Spinal cord (tissue), 10 donors: ENCODE data around the gene C8G. TPM values are rescaled to one million over a fixed set of nuclear protein-coding genes. Genes with fewer than 3 reads are reported as not detected.

ENCODE experiments used
- DNase-seq, 6 donors: peaks; one replicate each; pipeline versions ENCODE4 v3.0.0 to v3.0.0-alpha.2; 2013 to 2015; ENCODE audit warnings: low spot score in 6 of 6, low read depth in 4 of 6
- H3K27ac ChIP-seq: one replicate; pipeline ENCODE4 v1.5.1; 2013; ENCODE audit warnings: low read depth, low read length, control low read depth
- H3K27me3 ChIP-seq: one replicate; pipeline ENCODE4 v1.6.1; 2013; ENCODE audit warnings: low read length; ENCODE audit not compliant: control insufficient read depth, insufficient read depth
- H3K36me3 ChIP-seq: one replicate; pipeline ENCODE4 v1.6.1; 2013; ENCODE audit warnings: low read length; ENCODE audit not compliant: control insufficient read depth, insufficient read depth
- H3K4me1 ChIP-seq: one replicate; pipeline ENCODE4 v1.6.1; 2013; ENCODE audit warnings: low read length; ENCODE audit not compliant: control insufficient read depth, insufficient read depth
- H3K4me3 ChIP-seq: one replicate; pipeline ENCODE4 v1.5.1; 2013; ENCODE audit warnings: low read depth, low read length, control low read depth
- H3K9me3 ChIP-seq: one replicate; pipeline ENCODE4 v1.6.1; 2013; ENCODE audit warnings: low read length; ENCODE audit not compliant: control insufficient read depth, insufficient read depth
- WGBS: methylation state at CpG from one replicate; pipeline ENCODE4 v1.1.5; 2013; ENCODE audit warnings: missing lambda C conversion rate; ENCODE audit not compliant: insufficient coverage; 5-methylcytosine and 5-hydroxymethylcytosine counted together
- polyA plus RNA-seq, 2 donors: library from polyadenylated mRNA; unstranded; fragments of 120-200 nt; gene quantifications; one replicate each; pipeline ENCODE4 v1.2.1, GENCODE V29; 2013; ENCODE audit not compliant: insufficient read length in 2 of 2
- total RNA-seq, 2 donors: library from RNA; depleted of rRNA in 1 of 2; stranded (reverse); fragments of 120-200 nt in 1 of 2; fragments of >200 nt in 1 of 2; gene quantifications; one replicate each; pipeline versions ENCODE4 v1.2.3 to v1.2.4, GENCODE V29; 2013 to 2014
- donor health status: healthy.

Gene C8G
- total and polyA plus RNA-seq, 4 donors, result 1.3 to 1.7 (median 1.6) TPM; not detected in 1

- Histone ChIP-seq H3K9me3 (no peaks in the 10 kb centered on the region), H3K4me1 (peaks cover 17% of the 10 kb centered on the region), H3K4me3 (no peak overlapping the region), H3K27me3 (no peaks in the 10 kb centered on the region), H3K27ac (no peak overlapping the region), H3K36me3 (peaks cover 63% of the 10 kb centered on the region)
- 79% methylated on average over 16 of the region's 16 CpGs for WGBS
- DNase-seq, result no peak
Measured at GRCh38 chr9:136939996-136940525, 5.0 kb upstream of the C8G start.

DNA sequence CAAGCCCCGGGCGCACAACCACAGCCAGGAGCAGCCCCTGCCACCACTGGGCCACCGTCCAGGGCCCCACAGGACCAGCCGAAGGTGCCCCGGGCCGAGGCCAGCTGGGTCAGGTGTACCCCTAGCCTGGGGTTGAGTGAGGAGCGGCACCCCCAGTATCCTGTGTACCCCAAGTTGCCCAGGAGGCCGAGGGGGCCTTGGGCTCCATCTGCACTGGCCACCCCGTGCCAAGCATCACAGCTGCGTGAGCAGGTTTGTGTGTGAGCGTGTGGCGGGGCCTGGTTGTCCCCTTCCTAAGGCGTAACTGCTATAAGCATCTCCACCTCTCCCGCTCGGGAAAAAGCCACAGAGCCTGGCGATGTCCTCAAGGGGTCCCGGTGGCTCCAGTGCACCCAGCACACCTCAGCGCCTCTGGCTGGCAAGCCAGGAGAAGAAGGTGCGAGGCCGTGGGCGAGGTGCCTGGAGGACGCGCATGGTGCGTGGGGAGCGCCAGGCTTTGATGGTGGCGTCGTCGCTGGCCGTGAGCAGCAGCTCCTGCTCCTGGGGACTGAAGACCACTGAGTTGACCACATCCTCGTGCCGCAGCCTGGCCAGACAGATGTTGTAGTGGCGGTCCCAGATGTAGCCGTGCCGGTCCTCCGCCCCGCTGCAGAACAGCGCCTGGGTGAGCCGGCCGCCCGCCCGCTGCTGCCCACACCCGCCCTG lies 4.4 kb upstream of the C8G start:
- peaks cover 19% of the 10 kb centered on the region for H3K4me1 ChIP-seq
- 92% methylated on average over 42 of the region's 42 CpGs for WGBS
- peaks cover 63% of the 10 kb centered on the region for H3K36me3 ChIP-seq
- H3K27ac ChIP-seq, result no peak overlapping the region
- H3K4me3 ChIP-seq, result no peak overlapping the region
- H3K27me3 ChIP-seq, result no peaks in the 10 kb centered on the region
- H3K9me3 ChIP-seq, result no peaks in the 10 kb centered on the region
- no peak for DNase-seq

DNA sequence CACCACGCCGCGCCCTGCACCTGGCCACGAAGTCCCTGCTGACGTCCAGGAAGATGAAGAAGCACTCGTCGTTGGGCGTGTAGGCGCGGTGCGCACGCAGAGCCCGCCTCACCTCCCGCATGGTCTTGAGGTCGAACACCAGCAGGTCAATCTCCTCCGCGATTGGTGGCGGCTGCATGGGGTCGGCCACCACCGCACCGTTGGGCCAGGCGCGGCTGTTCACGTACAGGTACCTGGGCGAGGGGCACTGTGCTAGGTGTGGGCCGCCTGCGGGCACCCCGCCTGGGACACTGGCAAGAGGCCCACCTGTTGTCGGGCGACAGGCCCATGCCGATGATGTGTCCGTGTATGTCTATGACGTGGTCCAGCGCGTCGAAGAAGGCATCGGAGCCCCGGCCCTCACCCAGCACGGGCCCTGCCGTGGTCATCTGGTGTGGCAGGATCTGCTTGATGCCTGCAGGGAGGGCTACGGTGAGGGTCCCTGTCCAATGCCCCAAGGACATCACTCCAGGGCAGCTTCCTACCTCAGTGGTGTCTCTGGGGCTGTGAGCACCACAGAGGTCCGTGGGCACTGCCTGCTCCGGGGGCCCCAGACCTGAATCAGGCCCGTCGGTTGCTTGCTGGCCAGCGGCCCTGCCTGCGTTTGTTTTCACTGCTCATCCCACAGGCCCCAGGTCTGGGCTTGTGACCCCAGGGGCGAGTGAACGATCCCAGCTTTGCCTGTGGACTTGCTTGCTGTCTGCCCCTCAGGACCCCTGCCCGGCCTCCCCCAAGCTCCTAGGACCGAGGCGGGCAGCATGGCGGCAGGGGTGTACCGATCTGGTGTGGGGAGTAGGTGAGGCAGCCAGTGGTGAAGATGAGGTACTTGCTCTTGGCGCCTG lies 3.6 kb upstream of the C8G start:
- H3K36me3 ChIP-seq, result peaks cover 63% of the 10 kb centered on the region
- WGBS, result 96% methylated on average over 55 of the region's 55 CpGs

DNA sequence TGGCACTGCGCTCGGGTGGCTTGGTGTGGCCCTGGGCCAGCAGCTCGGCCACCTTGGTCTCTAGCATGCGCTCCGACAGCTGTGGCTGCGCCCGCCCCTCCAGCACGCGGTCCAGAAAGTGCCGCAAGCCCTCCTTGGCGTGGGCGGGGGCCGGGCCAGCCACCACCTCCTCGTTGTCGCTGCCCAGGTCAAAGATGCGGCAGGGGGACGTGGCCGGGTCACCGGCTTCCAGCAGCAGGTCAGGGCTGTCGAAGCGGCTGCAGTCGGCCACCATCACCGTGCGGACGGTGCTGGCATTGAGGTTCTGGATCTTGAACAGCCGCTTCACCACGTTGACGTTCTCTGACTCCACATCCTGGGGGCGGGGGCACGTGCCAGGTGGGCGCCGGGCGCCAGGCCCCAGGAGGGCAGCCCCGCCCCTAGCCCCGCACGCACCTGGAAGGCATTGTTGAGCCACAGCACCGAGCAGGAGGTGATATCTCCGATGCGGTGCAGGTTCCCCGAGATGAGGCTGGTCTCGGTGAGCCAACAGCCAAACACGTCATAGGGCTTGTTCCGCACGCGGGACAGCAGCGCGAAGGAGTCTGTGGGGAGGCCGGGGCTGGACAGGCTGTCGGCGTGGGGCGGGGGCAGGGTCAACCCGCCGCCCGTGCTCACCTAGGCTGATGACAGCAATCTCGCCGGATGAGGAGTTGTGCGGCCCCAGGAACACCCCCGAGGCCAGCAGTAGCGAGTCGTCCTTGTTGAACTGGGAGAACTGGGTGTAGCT lies 2.7 kb upstream of the C8G start:
- Histone ChIP-seq H3K27ac (no peak overlapping the region), H3K9me3 (no peaks in the 10 kb centered on the region), H3K4me3 (no peak overlapping the region), H3K27me3 (no peaks in the 10 kb centered on the region), H3K4me1 (peaks cover 33% of the 10 kb centered on the region), H3K36me3 (peaks cover 60% of the 10 kb centered on the region)
- WGBS, result 93% methylated on average over 60 of the region's 60 CpGs
- DNase-seq, result no peak

More for the DNA sequence above, 3.6 kb upstream of the C8G start:
- Histone ChIP-seq H3K9me3 (no peaks in the 10 kb centered on the region), H3K27me3 (no peaks in the 10 kb centered on the region), H3K4me3 (no peak overlapping the region), H3K27ac (no peak overlapping the region), H3K4me1 (peaks cover 25% of the 10 kb centered on the region)
- no peak for DNase-seq

DNA sequence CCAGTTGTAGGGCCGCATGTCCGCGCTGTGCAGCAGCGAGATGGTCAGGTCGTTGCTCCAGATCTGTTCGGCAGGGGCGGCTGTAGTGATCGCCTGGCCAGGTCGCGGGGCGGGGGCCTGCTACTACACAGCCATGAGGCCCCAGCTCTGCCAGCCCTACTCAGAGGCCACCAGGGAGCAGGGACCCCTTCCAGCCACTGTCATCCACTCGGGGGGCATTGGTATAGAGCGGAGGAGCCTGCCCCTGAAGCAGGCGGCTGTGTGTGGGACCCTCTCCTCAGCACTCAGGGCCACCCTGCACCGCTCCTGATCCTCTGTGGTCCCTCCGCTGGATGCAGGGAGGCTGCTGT lies 2.2 kb upstream of the C8G start:
- Histone ChIP-seq H3K36me3 (peaks cover 54% of the 10 kb centered on the region), H3K27ac (no peak overlapping the region), H3K4me3 (no peak overlapping the region), H3K4me1 (peaks cover 39% of the 10 kb centered on the region), H3K9me3 (no peaks in the 10 kb centered on the region), H3K27me3 (no peaks in the 10 kb centered on the region)
- 87% methylated on average over 14 of the region's 16 CpGs for WGBS
- no peak for DNase-seq

DNA sequence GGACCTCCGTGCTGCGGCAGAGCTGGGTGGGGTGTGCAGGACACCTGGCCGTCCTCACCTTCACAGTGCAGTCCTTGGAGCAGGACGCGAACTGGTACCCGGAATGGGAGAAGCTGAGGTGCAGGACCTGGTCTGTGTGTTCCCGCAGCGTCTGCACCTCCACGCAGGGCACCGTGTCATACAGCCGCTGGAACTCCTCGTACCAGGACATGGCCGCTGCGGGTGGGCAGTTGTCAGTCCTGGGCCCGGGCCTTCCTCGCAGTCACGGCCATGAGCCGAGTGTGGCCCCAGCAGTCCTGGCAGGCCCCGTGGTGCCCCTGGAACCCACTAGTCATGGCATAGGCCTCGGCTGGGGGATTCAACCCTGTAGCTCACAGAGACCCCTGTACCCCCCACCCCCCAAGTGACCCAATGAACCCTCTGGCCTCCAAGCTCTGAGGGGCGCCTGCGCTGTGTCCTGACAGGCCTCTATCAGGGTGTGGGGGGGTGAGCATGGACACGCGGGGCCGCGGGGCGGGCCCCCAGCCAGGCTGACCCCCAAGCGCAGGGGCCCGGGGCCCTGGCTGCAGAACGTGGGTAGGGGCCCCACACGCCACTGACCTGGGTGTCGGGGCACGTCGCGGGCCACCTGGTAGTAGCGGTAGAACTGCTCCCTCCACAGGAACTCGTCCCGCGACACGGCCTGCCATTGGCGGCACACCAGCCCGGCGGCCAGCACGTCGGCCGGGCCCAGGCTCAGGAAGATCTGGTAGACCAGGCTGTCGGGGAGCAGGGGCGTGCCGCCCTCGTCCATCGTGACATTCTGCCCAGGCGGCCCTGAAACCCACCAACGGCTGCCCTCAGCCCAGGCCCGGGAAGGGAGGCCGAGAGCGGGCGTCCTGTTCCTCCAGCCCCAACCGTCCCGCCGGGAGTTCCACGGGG lies 1.5 kb upstream of the C8G start:
- DNase-seq, result peak in 1 of 6 donors; percentile 6
- H3K4me3 ChIP-seq, result peak overlapping the region; percentile 78
- H3K36me3 ChIP-seq, result peaks cover 51% of the 10 kb centered on the region
- WGBS, result 23% methylated on average over 61 of the region's 61 CpGs
- H3K4me1 ChIP-seq, result peaks cover 43% of the 10 kb centered on the region
- no peaks in the 10 kb centered on the region for H3K27me3 ChIP-seq
- no peaks in the 10 kb centered on the region for H3K9me3 ChIP-seq
- H3K27ac ChIP-seq, result no peak overlapping the region

GRCh38 chr9:136944212-136944518 lies 878 bp upstream of the C8G start:
- WGBS, result under 1% methylated on average over 45 of the region's 45 CpGs
- H3K4me1 ChIP-seq, result peaks cover 47% of the 10 kb centered on the region
- peaks cover 47% of the 10 kb centered on the region for H3K36me3 ChIP-seq
- no peak for DNase-seq
- H3K27ac ChIP-seq, result no peak overlapping the region
- H3K9me3 ChIP-seq, result no peaks in the 10 kb centered on the region
- H3K27me3 ChIP-seq, result no peaks in the 10 kb centered on the region
- peak overlapping the region; percentile 78 for H3K4me3 ChIP-seq

- Histone ChIP-seq H3K4me3 (no peak overlapping the region), H3K4me1 (peaks cover 58% of the 10 kb centered on the region), H3K9me3 (no peaks in the 10 kb centered on the region), H3K27me3 (no peaks in the 10 kb centered on the region), H3K36me3 (peaks cover 33% of the 10 kb centered on the region), H3K27ac (no peak overlapping the region)
- WGBS, result 87% methylated on average over 28 of the region's 30 CpGs
- no peak for DNase-seq
Measured at GRCh38 chr9:136945333-136946227, 537 bp downstream of the C8G start.
